Neural cell (in vitro differentiated cells): ENCODE data around the gene FAM83B.

Source experiments
- EP300 ChIP-seq: fragments of 450-650 bp; conservative IDR thresholded peaks from 2 replicates; pipeline ENCODE4 v1.6.1; 2014; ENCODE audit warnings: antibody characterized with exemption, mild to moderate bottlenecking, moderate library complexity; ENCODE audit not compliant: poor library complexity, severe bottlenecking
- EZH2 ChIP-seq: fragments of 200-600, 300-800 bp; shearing (Covaris generic), sonication (generic); IDR thresholded peaks from 2 replicates; pipeline ENCODE4 v1.6.1; 2014; ENCODE audit warnings: antibody characterized with exemption, low read length, borderline replicate concordance, mild to moderate bottlenecking; ENCODE audit not compliant: insufficient read depth, poor library complexity, severe bottlenecking
- MXI1 ChIP-seq: fragments of 450-650 bp; conservative IDR thresholded peaks from 2 replicates; pipeline ENCODE4 v1.6.1; 2014; ENCODE audit warnings: antibody characterized with exemption, mild to moderate bottlenecking; ENCODE audit not compliant: poor library complexity, severe bottlenecking
- POLR2AphosphoS5 ChIP-seq: IDR thresholded peaks from 2 replicates; pipeline ENCODE4 v1.6.1; 2012
- RAD21 ChIP-seq: fragments of 450-650 bp; conservative IDR thresholded peaks from 2 replicates; pipeline ENCODE4 v1.6.1; 2014; ENCODE audit warnings: antibody characterized with exemption, mild to moderate bottlenecking, moderate library complexity
- SMC3 ChIP-seq: fragments of 450-650 bp; conservative IDR thresholded peaks from 2 replicates; pipeline ENCODE4 v1.6.1; 2014; ENCODE audit warnings: antibody characterized with exemption, mild to moderate bottlenecking, moderate library complexity; ENCODE audit not compliant: poor library complexity
- TAF1 ChIP-seq: IDR thresholded peaks from 2 replicates; pipeline ENCODE4 v1.6.1; 2012; ENCODE audit warnings: low read depth
- TF ChIP-seq, protein P1 (sequence below): fragments of 450-650 bp; IDR thresholded peaks from 2 replicates; pipeline ENCODE4 v1.5.1; 2014; ENCODE audit warnings: antibody characterized with exemption, mild to moderate bottlenecking, moderate library complexity; ENCODE audit not compliant: poor library complexity, severe bottlenecking
- TF ChIP-seq, protein P2 (sequence below): IDR thresholded peaks from 2 replicates; pipeline ENCODE4 v1.6.1; 2012; ENCODE audit warnings: borderline replicate concordance

DNA sequence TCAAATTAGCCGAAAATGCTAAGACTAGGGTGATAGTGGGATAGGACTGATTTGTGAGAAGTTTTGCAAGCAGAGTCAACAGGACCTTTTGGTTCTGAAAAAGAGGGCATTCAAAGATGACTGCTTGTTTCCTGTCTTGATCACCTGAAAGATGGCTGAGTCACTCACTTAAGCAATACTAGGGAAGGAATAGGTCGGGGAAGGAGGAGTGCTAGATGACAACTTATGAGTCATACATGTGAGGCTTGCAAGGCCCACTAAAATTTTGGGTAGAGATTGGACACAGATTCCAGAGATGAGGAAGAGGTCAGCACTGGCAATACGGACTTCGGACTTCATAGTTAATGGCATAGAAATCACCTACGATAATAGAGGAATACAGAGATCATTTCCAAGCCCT lies 89.2 kb downstream of the FAM83B start:
- TF ChIP-seq, protein P1, sequence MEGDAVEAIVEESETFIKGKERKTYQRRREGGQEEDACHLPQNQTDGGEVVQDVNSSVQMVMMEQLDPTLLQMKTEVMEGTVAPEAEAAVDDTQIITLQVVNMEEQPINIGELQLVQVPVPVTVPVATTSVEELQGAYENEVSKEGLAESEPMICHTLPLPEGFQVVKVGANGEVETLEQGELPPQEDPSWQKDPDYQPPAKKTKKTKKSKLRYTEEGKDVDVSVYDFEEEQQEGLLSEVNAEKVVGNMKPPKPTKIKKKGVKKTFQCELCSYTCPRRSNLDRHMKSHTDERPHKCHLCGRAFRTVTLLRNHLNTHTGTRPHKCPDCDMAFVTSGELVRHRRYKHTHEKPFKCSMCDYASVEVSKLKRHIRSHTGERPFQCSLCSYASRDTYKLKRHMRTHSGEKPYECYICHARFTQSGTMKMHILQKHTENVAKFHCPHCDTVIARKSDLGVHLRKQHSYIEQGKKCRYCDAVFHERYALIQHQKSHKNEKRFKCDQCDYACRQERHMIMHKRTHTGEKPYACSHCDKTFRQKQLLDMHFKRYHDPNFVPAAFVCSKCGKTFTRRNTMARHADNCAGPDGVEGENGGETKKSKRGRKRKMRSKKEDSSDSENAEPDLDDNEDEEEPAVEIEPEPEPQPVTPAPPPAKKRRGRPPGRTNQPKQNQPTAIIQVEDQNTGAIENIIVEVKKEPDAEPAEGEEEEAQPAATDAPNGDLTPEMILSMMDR, result no peak
- TF ChIP-seq EZH2 (no peak), POLR2AphosphoS5 (no peak), RAD21 (no peak), EP300 (no peak), SMC3 (no peak), TAF1 (no peak), MXI1 (no peak)
- TF ChIP-seq, protein P2, sequence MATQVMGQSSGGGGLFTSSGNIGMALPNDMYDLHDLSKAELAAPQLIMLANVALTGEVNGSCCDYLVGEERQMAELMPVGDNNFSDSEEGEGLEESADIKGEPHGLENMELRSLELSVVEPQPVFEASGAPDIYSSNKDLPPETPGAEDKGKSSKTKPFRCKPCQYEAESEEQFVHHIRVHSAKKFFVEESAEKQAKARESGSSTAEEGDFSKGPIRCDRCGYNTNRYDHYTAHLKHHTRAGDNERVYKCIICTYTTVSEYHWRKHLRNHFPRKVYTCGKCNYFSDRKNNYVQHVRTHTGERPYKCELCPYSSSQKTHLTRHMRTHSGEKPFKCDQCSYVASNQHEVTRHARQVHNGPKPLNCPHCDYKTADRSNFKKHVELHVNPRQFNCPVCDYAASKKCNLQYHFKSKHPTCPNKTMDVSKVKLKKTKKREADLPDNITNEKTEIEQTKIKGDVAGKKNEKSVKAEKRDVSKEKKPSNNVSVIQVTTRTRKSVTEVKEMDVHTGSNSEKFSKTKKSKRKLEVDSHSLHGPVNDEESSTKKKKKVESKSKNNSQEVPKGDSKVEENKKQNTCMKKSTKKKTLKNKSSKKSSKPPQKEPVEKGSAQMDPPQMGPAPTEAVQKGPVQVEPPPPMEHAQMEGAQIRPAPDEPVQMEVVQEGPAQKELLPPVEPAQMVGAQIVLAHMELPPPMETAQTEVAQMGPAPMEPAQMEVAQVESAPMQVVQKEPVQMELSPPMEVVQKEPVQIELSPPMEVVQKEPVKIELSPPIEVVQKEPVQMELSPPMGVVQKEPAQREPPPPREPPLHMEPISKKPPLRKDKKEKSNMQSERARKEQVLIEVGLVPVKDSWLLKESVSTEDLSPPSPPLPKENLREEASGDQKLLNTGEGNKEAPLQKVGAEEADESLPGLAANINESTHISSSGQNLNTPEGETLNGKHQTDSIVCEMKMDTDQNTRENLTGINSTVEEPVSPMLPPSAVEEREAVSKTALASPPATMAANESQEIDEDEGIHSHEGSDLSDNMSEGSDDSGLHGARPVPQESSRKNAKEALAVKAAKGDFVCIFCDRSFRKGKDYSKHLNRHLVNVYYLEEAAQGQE, result no peak
